Ovary (tissue), 3 donors: ENCODE data around the gene TMEM266.

ENCODE experiments used
- POLR2A ChIP-seq: fragments of 450-650 bp; IDR thresholded peaks from one replicate; pipeline ENCODE4 v1.6.1; 2017; ENCODE audit warnings: antibody characterized with exemption, mild to moderate bottlenecking, moderate library complexity
- TF ChIP-seq, protein P1 (sequence below), 3 donors: fragments of 450-650 bp in 2 of 3; fragments of 200-600 bp in 1 of 3; IDR thresholded peaks; one replicate each; pipeline versions ENCODE4 v1.5.1 to v1.8.0; 2016 to 2022; ENCODE audit warnings: antibody characterized with exemption in 3 of 3, mild to moderate bottlenecking in 1 of 3
- donor health status: DM: no; HTN: no; CAD: no.

DNA sequence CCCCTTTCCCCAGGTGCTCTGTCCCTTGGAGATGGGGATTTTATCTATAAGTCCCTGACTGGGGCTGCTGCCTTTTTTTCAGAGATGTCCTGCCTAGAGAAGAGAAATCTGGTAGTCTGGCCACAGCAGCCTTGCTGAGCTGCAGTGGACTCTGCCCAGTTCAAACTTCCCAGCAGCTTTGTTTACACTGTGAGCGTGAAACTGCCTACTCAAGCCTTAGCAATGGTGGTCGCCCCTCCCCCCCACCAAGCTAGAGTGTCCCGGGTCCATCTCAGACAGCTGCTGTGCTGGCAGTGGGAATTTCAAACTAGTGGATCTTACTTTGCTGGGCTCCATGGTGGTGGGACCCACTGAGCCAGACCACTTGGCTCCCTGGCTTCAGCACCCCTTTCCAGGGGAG is 38.9 kb downstream of the TMEM266 start:
- TF ChIP-seq, protein P1, sequence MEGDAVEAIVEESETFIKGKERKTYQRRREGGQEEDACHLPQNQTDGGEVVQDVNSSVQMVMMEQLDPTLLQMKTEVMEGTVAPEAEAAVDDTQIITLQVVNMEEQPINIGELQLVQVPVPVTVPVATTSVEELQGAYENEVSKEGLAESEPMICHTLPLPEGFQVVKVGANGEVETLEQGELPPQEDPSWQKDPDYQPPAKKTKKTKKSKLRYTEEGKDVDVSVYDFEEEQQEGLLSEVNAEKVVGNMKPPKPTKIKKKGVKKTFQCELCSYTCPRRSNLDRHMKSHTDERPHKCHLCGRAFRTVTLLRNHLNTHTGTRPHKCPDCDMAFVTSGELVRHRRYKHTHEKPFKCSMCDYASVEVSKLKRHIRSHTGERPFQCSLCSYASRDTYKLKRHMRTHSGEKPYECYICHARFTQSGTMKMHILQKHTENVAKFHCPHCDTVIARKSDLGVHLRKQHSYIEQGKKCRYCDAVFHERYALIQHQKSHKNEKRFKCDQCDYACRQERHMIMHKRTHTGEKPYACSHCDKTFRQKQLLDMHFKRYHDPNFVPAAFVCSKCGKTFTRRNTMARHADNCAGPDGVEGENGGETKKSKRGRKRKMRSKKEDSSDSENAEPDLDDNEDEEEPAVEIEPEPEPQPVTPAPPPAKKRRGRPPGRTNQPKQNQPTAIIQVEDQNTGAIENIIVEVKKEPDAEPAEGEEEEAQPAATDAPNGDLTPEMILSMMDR (IDR thresholded peaks at IDR 0.05), result no peak
- no peak for TF ChIP-seq POLR2A
